RWPE2 (cell line): ENCODE measurements around the gene CHD6.

Experiments
- ATAC-seq: fragments of 200-7000 bp; cut with Tn5 transposase; 3 replicates; pipeline ENCODE4 v1.9.1; 2021; ENCODE audit warnings: low read depth
- DNase-seq: peaks from one replicate; pipeline ENCODE4 v3.0.0-alpha.2; 2020; ENCODE audit warnings: low spot score
- H3K27ac ChIP-seq: fragments of 450-650 bp; 2 replicates; pipeline ENCODE4 v1.5.1; 2017; ENCODE audit warnings: mild to moderate bottlenecking; ENCODE audit not compliant: poor library complexity, severe bottlenecking
- H3K27me3 ChIP-seq: fragments of 250-450 bp; sonication (Bioruptor Pico); 2 replicates; pipeline ENCODE4 v1.5.1; 2021; ENCODE audit warnings: mild to moderate bottlenecking, moderate library complexity; ENCODE audit not compliant: insufficient read depth, poor library complexity, severe bottlenecking
- H3K36me3 ChIP-seq: fragments of 250-450 bp; sonication (Bioruptor Pico); 2 replicates; pipeline ENCODE4 v1.5.1; 2020; ENCODE audit warnings: low read depth, mild to moderate bottlenecking, moderate library complexity
- H3K4me1 ChIP-seq: fragments of 250-450 bp; sonication (Bioruptor Pico); 2 replicates; pipeline ENCODE4 v1.5.1; 2021; ENCODE audit warnings: mild to moderate bottlenecking, moderate library complexity; ENCODE audit not compliant: insufficient read depth, poor library complexity, severe bottlenecking
- H3K4me3 ChIP-seq: fragments of 250-450 bp; sonication (Bioruptor Pico); 2 replicates; pipeline ENCODE4 v1.5.1; 2021; ENCODE audit warnings: mild to moderate bottlenecking, moderate library complexity; ENCODE audit not compliant: severe bottlenecking
- H3K9me3 ChIP-seq: fragments of 250-450 bp; sonication (Bioruptor Pico); 2 replicates; pipeline ENCODE4 v1.5.1; 2021; ENCODE audit warnings: mild to moderate bottlenecking, moderate library complexity; ENCODE audit not compliant: severe bottlenecking
- CTCF ChIP-seq: fragments of 450-650 bp; IDR thresholded peaks from one replicate; pipeline ENCODE4 v1.5.1; 2017; ENCODE audit warnings: mild to moderate bottlenecking, moderate library complexity; ENCODE audit not compliant: poor library complexity, severe bottlenecking

CHD6 gene

GRCh38 chr20:41453010-41453950 is 164.9 kb downstream of the CHD6 start:
- peaks cover 70% of the 10 kb centered on the region for H3K36me3 ChIP-seq
- ATAC-seq, result no peak
- no peak for TF ChIP-seq CTCF

DNA sequence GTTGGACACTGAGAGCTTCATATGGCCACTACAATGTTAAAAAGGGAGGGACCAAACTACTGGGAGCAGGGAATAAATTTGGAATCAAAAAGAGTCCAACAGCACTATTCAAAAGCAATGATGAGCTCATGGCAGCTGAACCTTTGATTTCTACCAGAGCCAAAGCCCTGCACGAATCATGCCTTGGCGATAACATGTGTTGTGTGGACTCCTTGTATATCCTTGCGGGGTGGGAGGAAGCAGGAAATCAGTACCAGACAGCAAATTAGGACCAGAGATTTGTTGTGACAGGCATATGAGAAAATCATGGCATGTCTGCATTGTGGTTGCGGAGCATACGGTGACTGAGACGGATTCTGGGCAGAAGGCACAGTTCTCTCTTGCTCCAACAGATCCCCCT is 166.0 kb downstream of the CHD6 start:
- H3K27ac ChIP-seq, result no peak overlapping the region
- ATAC-seq (no peak), DNase-seq (no peak)
- H3K4me3 ChIP-seq, result no peak overlapping the region
- no peaks in the 10 kb centered on the region for H3K27me3 ChIP-seq
- no peaks in the 10 kb centered on the region for H3K9me3 ChIP-seq
- no peaks in the 10 kb centered on the region for H3K4me1 ChIP-seq
- peaks cover 81% of the 10 kb centered on the region for H3K36me3 ChIP-seq
- no peak for TF ChIP-seq CTCF

More at GRCh38 chr20:41453010-41453950, 164.9 kb downstream of the CHD6 start:
- H3K27ac ChIP-seq, result no peak overlapping the region
- DNase-seq, result peak; percentile 71
- no peaks in the 10 kb centered on the region for H3K4me1 ChIP-seq
- H3K27me3 ChIP-seq, result no peaks in the 10 kb centered on the region
- no peak overlapping the region for H3K4me3 ChIP-seq
- no peaks in the 10 kb centered on the region for H3K9me3 ChIP-seq

- Histone ChIP-seq H3K9me3 (no peaks in the 10 kb centered on the region), H3K27me3 (no peaks in the 10 kb centered on the region), H3K27ac (no peak overlapping the region), H3K36me3 (peaks cover 75% of the 10 kb centered on the region), H3K4me1 (no peaks in the 10 kb centered on the region), H3K4me3 (no peak overlapping the region)
- no peak for DNase-seq
- no peak for TF ChIP-seq CTCF
- ATAC-seq, result no peak
Observed at GRCh38 chr20:41447006-41447405, 171.2 kb downstream of the CHD6 start.

GRCh38 chr20:41446456-41446855 is 171.7 kb downstream of the CHD6 start:
- ATAC-seq, result no peak

More at GRCh38 chr20:41446456-41446855, 171.7 kb downstream of the CHD6 start:
- H3K4me1 ChIP-seq, result no peaks in the 10 kb centered on the region
- no peak for TF ChIP-seq CTCF
- no peak overlapping the region for H3K4me3 ChIP-seq
- no peak for DNase-seq
- H3K27ac ChIP-seq, result no peak overlapping the region
- H3K9me3 ChIP-seq, result no peaks in the 10 kb centered on the region
- no peaks in the 10 kb centered on the region for H3K27me3 ChIP-seq
- H3K36me3 ChIP-seq, result peaks cover 69% of the 10 kb centered on the region
